H9 (cell line): Measurements from ENCODE around the gene LRRC3C. TPM values are rescaled to one million over a fixed set of nuclear protein-coding genes. Genes with fewer than 3 reads are reported as not detected.

Experiments used
- DNase-seq: peaks from one replicate; pipeline ENCODE4 v3.0.0-alpha.2; 2017
- H2AFZ ChIP-seq: one replicate; pipeline ENCODE4 v1.6.1; 2013; ENCODE audit warnings: mild to moderate bottlenecking, low read length, control low read depth, moderate library complexity
- H2AK5ac ChIP-seq: 2 replicates; pipeline ENCODE4 v1.6.1; 2013; ENCODE audit warnings: low read length, control low read depth, mixed read lengths; ENCODE audit not compliant: insufficient read length
- H2BK120ac ChIP-seq: one replicate; pipeline ENCODE4 v1.6.1; 2013; ENCODE audit warnings: low read depth, mild to moderate bottlenecking, low read length, control low read depth, inconsistent platforms; ENCODE audit not compliant: poor library complexity, severe bottlenecking
- H2BK12ac ChIP-seq: 2 replicates; pipeline ENCODE4 v1.6.1; 2013; ENCODE audit warnings: low read length, control low read depth, mixed read lengths, low read depth; ENCODE audit not compliant: insufficient read length
- H2BK15ac ChIP-seq: 2 replicates; pipeline ENCODE4 v1.6.1; 2013; ENCODE audit warnings: low read depth, low read length, control low read depth
- H2BK20ac ChIP-seq: one replicate; pipeline ENCODE4 v1.6.1; 2013; ENCODE audit warnings: low read depth, mild to moderate bottlenecking, low read length, control low read depth, inconsistent platforms; ENCODE audit not compliant: poor library complexity, severe bottlenecking
- H2BK5ac ChIP-seq: 2 replicates; pipeline ENCODE4 v1.6.1; 2013; ENCODE audit warnings: low read length, control low read depth, mixed read lengths; ENCODE audit not compliant: insufficient read length
- H3K14ac ChIP-seq: 2 replicates; pipeline ENCODE4 v1.6.1; 2013; ENCODE audit warnings: low read length, control low read depth; ENCODE audit not compliant: insufficient read depth
- H3K18ac ChIP-seq: 2 replicates; pipeline ENCODE4 v1.6.1; 2013; ENCODE audit warnings: low read depth, mild to moderate bottlenecking, mixed read lengths, low read length, control low read depth; ENCODE audit not compliant: insufficient read length
- H3K23ac ChIP-seq: 2 replicates; pipeline ENCODE4 v1.6.1; 2013; ENCODE audit warnings: low read length, control low read depth, mixed read lengths, low read depth; ENCODE audit not compliant: insufficient read length
- H3K23me2 ChIP-seq: 2 replicates; pipeline ENCODE4 v1.6.1; 2013; ENCODE audit warnings: low read depth, mild to moderate bottlenecking, mixed read lengths, low read length, control low read depth; ENCODE audit not compliant: insufficient read length, poor library complexity, severe bottlenecking
- H3K27ac ChIP-seq: 2 replicates; pipeline ENCODE4 v1.5.1; 2013; ENCODE audit warnings: low read length, control low read depth, mixed read lengths, low read depth; ENCODE audit not compliant: insufficient read length
- H3K27me3 ChIP-seq: 2 replicates; pipeline ENCODE4 v1.6.1; 2013; ENCODE audit warnings: low read length, control low read depth, inconsistent platforms; ENCODE audit not compliant: insufficient read depth
- H3K4ac ChIP-seq: 2 replicates; pipeline ENCODE4 v1.6.1; 2013; ENCODE audit warnings: low read depth, mild to moderate bottlenecking, control low read depth, inconsistent platforms, low read length, moderate library complexity
- H3K4me1 ChIP-seq: 2 replicates; pipeline ENCODE4 v1.6.1; 2013; ENCODE audit warnings: low read length, control low read depth, inconsistent platforms; ENCODE audit not compliant: insufficient read depth
- H3K4me2 ChIP-seq: 2 replicates; pipeline ENCODE4 v1.6.1; 2013; ENCODE audit warnings: low read length, control low read depth, mixed read lengths; ENCODE audit not compliant: insufficient read length, insufficient read depth
- H3K56ac ChIP-seq: 2 replicates; pipeline ENCODE4 v1.6.1; 2013; ENCODE audit warnings: low read depth, mild to moderate bottlenecking, mixed read lengths, low read length, control low read depth; ENCODE audit not compliant: insufficient read length
- H3K79me1 ChIP-seq: 2 replicates; pipeline ENCODE4 v1.6.1; 2013; ENCODE audit warnings: low read depth, mild to moderate bottlenecking, moderate library complexity, low read length, control low read depth, inconsistent platforms; ENCODE audit not compliant: insufficient read depth, poor library complexity, severe bottlenecking
- H3K79me2 ChIP-seq: 2 replicates; pipeline ENCODE4 v1.6.1; 2013; ENCODE audit warnings: low read length, control low read depth, inconsistent platforms; ENCODE audit not compliant: insufficient read depth
- H3K9ac ChIP-seq: 2 replicates; pipeline ENCODE4 v1.6.1; 2013; ENCODE audit warnings: low read length, control low read depth, mixed read lengths; ENCODE audit not compliant: insufficient read length; ENCODE audit errors: extremely low read depth
- H3K9me3 ChIP-seq: one replicate; pipeline ENCODE4 v1.6.1; 2013; ENCODE audit warnings: low read depth, low read length, inconsistent platforms; ENCODE audit not compliant: control insufficient read depth
- H3T11ph ChIP-seq: one replicate; pipeline ENCODE4 v1.6.1; 2013; ENCODE audit warnings: mild to moderate bottlenecking, low read length, control low read depth, inconsistent platforms
- H4K20me1 ChIP-seq: one replicate; pipeline ENCODE4 v1.6.1; 2013; ENCODE audit not compliant: control insufficient read depth, insufficient read length, insufficient read depth
- H4K5ac ChIP-seq: 2 replicates; pipeline ENCODE4 v1.6.1; 2013; ENCODE audit warnings: low read depth, mild to moderate bottlenecking, mixed read lengths, low read length, control low read depth; ENCODE audit not compliant: insufficient read length
- H4K8ac ChIP-seq: replicated peaks from 2 replicates; pipeline ENCODE4 v1.6.1; 2013; ENCODE audit warnings: low read length, control low read depth, mixed read lengths, low read depth; ENCODE audit not compliant: insufficient read length
- H4K91ac ChIP-seq: 2 replicates; pipeline ENCODE4 v1.6.1; 2013; ENCODE audit warnings: low read depth, mild to moderate bottlenecking, moderate library complexity, mixed read lengths, low read length, control low read depth; ENCODE audit not compliant: insufficient read length
- H3K27ac Mint-ChIP-seq, 3 experiments: 2 replicates in 2 of 3; 3 replicates in 1 of 3; pipeline ENCODE4 v1.8.0; 2020 to 2021; ENCODE audit warnings: mixed read lengths in 3 of 3, mild to moderate bottlenecking in 1 of 3, moderate library complexity in 1 of 3
- H3K27me3 Mint-ChIP-seq: 2 replicates; pipeline ENCODE4 v1.8.0; 2021; ENCODE audit warnings: low read depth, mild to moderate bottlenecking, moderate library complexity, mixed read lengths
- H3K36me3 Mint-ChIP-seq, 3 experiments: 2 replicates in 2 of 3; 3 replicates in 1 of 3; pipeline ENCODE4 v1.8.0; 2020 to 2021; ENCODE audit warnings: low read depth in 3 of 3, mixed read lengths in 3 of 3; ENCODE audit not compliant: insufficient read depth in 1 of 3
- H3K4me1 Mint-ChIP-seq, 2 experiments: 2 replicates each; pipeline ENCODE4 v1.8.0; 2020; ENCODE audit warnings: mixed read lengths in 2 of 2
- H3K4me3 Mint-ChIP-seq, 2 experiments: 2 replicates in 1 of 2; 3 replicates in 1 of 2; pipeline ENCODE4 v1.8.0; 2020 to 2021; ENCODE audit warnings: mild to moderate bottlenecking in 2 of 2, mixed read lengths in 2 of 2, moderate library complexity in 1 of 2
- H3K9me3 Mint-ChIP-seq, 2 experiments: 2 replicates in 1 of 2; 3 replicates in 1 of 2; pipeline ENCODE4 v1.8.0; 2020; ENCODE audit warnings: mild to moderate bottlenecking in 2 of 2, mixed read lengths in 2 of 2, moderate library complexity in 1 of 2
- WGBS: extraction: QIAGEN DNeasy Blood & Tissue Kit; methylation state at CpG from one replicate; pipeline ENCODE4 v1.1.7; 2013; ENCODE audit warnings: missing lambda C conversion rate, low lambda C conversion rate, mixed read lengths; ENCODE audit not compliant: insufficient read length; ENCODE audit errors: extremely low coverage; 5-methylcytosine and 5-hydroxymethylcytosine counted together
- total RNA-seq: library from RNA; stranded (reverse); gene quantifications from 2 replicates; pipeline ENCODE4 v1.2.1, GENCODE V29; 2021
- TF ChIP-seq, protein P1 (sequence below): fragments of 200-600 bp; sonication (generic); conservative IDR thresholded peaks from 3 replicates; pipeline ENCODE4 v1.8.0; 2021; ENCODE audit warnings: antibody characterized with exemption, mild to moderate bottlenecking

LRRC3C gene
- total RNA-seq, 1 experiment from 2014 or later = not detected

DNA sequence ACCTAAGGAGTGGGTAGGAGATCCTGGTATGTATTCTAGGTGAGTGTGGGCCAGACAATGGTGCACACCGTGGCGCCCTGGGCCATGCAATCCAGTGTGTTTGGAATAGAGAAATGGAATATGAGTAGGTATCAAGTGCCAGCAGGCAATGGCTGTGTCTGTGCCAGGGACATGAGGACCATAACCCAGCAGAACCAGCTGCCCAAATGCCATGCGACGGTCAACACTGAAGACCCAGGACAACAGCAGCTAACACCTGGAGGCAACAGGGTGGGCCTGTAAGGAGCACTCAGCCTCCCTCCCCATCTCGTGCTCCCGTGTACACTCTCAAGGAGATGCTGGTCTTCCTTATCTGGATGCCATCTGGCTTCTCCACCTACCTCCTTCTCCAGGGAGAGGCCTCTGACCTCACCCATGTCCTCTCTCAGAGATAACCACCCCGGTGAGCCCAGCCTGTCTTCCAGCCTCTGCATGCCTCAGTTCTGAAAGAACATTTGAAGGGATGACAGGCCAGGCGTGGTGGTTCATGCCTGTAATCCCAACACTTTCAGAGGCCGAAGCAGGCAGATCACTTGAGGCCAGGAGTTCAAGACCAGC is 8.3 kb upstream of the LRRC3C start:
- peaks cover 2 to 4% of the 10 kb centered on the region in 2 experiments for H3K4me1 Mint-ChIP-seq
- H3K18ac ChIP-seq = no peak overlapping the region

More for the DNA sequence above, 8.3 kb upstream of the LRRC3C start:
- no peak overlapping the region for H2AFZ ChIP-seq
- TF ChIP-seq, protein P1, sequence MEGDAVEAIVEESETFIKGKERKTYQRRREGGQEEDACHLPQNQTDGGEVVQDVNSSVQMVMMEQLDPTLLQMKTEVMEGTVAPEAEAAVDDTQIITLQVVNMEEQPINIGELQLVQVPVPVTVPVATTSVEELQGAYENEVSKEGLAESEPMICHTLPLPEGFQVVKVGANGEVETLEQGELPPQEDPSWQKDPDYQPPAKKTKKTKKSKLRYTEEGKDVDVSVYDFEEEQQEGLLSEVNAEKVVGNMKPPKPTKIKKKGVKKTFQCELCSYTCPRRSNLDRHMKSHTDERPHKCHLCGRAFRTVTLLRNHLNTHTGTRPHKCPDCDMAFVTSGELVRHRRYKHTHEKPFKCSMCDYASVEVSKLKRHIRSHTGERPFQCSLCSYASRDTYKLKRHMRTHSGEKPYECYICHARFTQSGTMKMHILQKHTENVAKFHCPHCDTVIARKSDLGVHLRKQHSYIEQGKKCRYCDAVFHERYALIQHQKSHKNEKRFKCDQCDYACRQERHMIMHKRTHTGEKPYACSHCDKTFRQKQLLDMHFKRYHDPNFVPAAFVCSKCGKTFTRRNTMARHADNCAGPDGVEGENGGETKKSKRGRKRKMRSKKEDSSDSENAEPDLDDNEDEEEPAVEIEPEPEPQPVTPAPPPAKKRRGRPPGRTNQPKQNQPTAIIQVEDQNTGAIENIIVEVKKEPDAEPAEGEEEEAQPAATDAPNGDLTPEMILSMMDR = no peak
- H3K9me3 ChIP-seq = no peaks in the 10 kb centered on the region
- H4K91ac ChIP-seq = no peak overlapping the region
- no peaks in the 10 kb centered on the region for H3K4me1 ChIP-seq
- H4K5ac ChIP-seq = no peak overlapping the region
- no peaks in the 10 kb centered on the region for H4K20me1 ChIP-seq
- H3K27me3 ChIP-seq = no peaks in the 10 kb centered on the region
- no peak overlapping the region for H3K4me3 Mint-ChIP-seq
- H2BK5ac ChIP-seq = no peak overlapping the region
- no peak overlapping the region for H3K4ac ChIP-seq
- no peak overlapping the region for H2AK5ac ChIP-seq
- no peak overlapping the region for H3K23ac ChIP-seq
- no CpG with 5 or more reads among the region's 9 CpGs for WGBS
- no peaks in the 10 kb centered on the region for H3K79me2 ChIP-seq
- no peak overlapping the region for H2BK120ac ChIP-seq
- no peak overlapping the region for H2BK20ac ChIP-seq
- H3K14ac ChIP-seq = no peak overlapping the region
- no peaks in the 10 kb centered on the region for H3K23me2 ChIP-seq
- no peak overlapping the region for H3K4me2 ChIP-seq
- H3K27me3 Mint-ChIP-seq = no peaks in the 10 kb centered on the region; the same call in 1 of the 2 replicates
- H3K56ac ChIP-seq = no peak overlapping the region
- no peak overlapping the region for H3T11ph ChIP-seq
- no peak overlapping the region for H2BK12ac ChIP-seq
- H3K27ac ChIP-seq = no peak overlapping the region
- no peak overlapping the region for H3K27ac Mint-ChIP-seq
- no peak overlapping the region for H2BK15ac ChIP-seq
- DNase-seq = no peak
- H3K9me3 Mint-ChIP-seq = no peaks in the 10 kb centered on the region
- H4K8ac ChIP-seq = no peak overlapping the region
- H3K9ac ChIP-seq = no peak overlapping the region
- peaks cover 20 to 47% (median 46%) of the 10 kb centered on the region in 3 experiments; a peak in 6 of 7 replicates for H3K36me3 Mint-ChIP-seq
- H3K79me1 ChIP-seq = no peaks in the 10 kb centered on the region
